Measurements from ENCODE around the gene SLC43A2. TPM values are rescaled to one million over a fixed set of nuclear protein-coding genes. Genes with fewer than 3 reads are reported as not detected.
A peak's percentile ranks its signal among the peaks of the same experiment; 100 is the strongest.

Gene SLC43A2
- total RNA-seq, 3 donors from 2014 or later (not counting 1 experiment from before 2014, with no cell fraction given), result 24.5 to 36.0 (median 30.3) TPM

DNA sequence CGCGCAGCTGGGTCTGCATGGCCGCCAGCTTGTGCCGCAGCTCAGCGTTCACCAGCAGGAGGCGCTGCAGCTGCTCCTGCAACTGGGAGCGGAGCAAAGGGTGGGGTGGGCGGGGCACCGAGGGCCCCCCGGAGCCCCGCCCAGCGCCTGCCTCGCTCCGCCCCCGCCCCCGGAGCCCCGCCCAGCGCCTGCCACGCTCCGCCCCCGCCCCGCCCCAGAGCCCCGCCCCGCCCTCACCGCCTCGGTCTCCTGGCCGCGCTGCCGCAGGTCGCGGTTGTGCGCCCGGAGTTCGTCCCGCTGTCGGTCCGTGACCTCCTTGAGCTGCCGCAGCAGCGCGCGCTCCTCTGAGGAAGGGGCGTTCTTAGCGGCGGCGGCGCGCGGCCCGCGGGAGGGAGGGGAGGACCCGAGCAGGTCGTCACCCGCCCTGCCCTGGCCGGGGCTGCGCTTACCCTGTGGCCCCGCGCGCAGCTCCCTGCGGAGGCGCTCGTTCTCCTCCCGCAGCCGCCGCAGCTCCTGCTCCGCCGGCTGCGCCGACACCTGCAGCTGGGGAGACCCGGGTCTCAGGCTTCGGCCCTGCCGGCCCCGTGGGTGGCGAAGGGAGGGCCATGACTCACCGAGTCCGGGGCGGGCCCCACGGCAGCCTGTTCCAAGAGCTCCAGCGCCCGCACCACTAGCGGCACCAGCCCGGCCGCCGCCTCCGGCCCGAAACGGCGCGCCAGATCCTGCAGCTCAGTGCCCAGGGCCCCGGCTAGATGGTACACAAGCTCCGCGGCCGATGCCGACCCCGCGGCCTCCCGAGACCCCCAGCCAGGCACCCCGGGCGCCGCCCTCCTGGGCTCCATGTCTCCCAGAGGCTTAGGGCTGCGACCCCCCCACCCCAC is 20.6 kb upstream of the SLC43A2 start:
- Mint-ChIP-seq H3K4me1 (peaks cover 0 to 9% of the 10 kb centered on the region in 2 donors), H3K27ac (peak overlapping the region in 1 of 2 donors; percentile 64), H3K36me3 (peaks cover 11% of the 10 kb centered on the region), H3K4me3 (peak overlapping the region; percentile 78), H3K9me3 (no peaks in the 10 kb centered on the region), H3K27me3 (ENCODE audit: low read depth in 2 of 2) (no peaks in the 10 kb centered on the region)
- peak overlapping the region; percentile 11 for H3K27ac ChIP-seq (ENCODE audit: low read length)
- WGBS (ENCODE audit: insufficient coverage), result 1% methylated on average over 99 of the region's 100 CpGs
- intact Hi-C loops (cut with micrococcal nuclease), result no loop called here
- peaks cover 41% of the 10 kb centered on the region for H3K36me3 ChIP-seq (ENCODE audit: control insufficient read depth, insufficient read depth, low read length)
- DNase-seq, result peak; percentile 94 to 99
- no peaks in the 10 kb centered on the region for H3K9me3 ChIP-seq (ENCODE audit: control insufficient read depth, insufficient read depth, low read length)
- H3K4me3 ChIP-seq (ENCODE audit: low read length), result peak overlapping the region; percentile 31
- H3K27me3 ChIP-seq (ENCODE audit: control insufficient read depth, insufficient read depth, low read length), result no peaks in the 10 kb centered on the region
- peaks cover 43% of the 10 kb centered on the region for H3K4me1 ChIP-seq (ENCODE audit: control insufficient read depth, insufficient read depth, low read length)
- ATAC-seq, result peak; percentile 78 to 91 (median 81)
- TF ChIP-seq, protein P1, sequence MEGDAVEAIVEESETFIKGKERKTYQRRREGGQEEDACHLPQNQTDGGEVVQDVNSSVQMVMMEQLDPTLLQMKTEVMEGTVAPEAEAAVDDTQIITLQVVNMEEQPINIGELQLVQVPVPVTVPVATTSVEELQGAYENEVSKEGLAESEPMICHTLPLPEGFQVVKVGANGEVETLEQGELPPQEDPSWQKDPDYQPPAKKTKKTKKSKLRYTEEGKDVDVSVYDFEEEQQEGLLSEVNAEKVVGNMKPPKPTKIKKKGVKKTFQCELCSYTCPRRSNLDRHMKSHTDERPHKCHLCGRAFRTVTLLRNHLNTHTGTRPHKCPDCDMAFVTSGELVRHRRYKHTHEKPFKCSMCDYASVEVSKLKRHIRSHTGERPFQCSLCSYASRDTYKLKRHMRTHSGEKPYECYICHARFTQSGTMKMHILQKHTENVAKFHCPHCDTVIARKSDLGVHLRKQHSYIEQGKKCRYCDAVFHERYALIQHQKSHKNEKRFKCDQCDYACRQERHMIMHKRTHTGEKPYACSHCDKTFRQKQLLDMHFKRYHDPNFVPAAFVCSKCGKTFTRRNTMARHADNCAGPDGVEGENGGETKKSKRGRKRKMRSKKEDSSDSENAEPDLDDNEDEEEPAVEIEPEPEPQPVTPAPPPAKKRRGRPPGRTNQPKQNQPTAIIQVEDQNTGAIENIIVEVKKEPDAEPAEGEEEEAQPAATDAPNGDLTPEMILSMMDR (IDR thresholded peaks at IDR 0.05), result peak; percentile 80

GRCh38 chr17:1648173-1648962 is 19.7 kb upstream of the SLC43A2 start:
- peak overlapping the region in 1 of 2 donors; percentile 64 for H3K27ac Mint-ChIP-seq
- 7% methylated on average over 54 of the region's 54 CpGs for WGBS (ENCODE audit: insufficient coverage)

GRCh38 chr17:1647802-1648171 is 19.2 kb upstream of the SLC43A2 start:
- Histone ChIP-seq H3K27ac (ENCODE audit: low read length) (no peak overlapping the region), H3K27me3 (ENCODE audit: control insufficient read depth, insufficient read depth, low read length) (no peaks in the 10 kb centered on the region), H3K36me3 (ENCODE audit: control insufficient read depth, insufficient read depth, low read length) (peaks cover 28% of the 10 kb centered on the region), H3K9me3 (ENCODE audit: control insufficient read depth, insufficient read depth, low read length) (no peaks in the 10 kb centered on the region), H3K4me1 (ENCODE audit: control insufficient read depth, insufficient read depth, low read length) (peaks cover 48% of the 10 kb centered on the region), H3K4me3 (ENCODE audit: low read length) (no peak overlapping the region)
- Mint-ChIP-seq H3K4me1 (peaks cover 0 to 13% of the 10 kb centered on the region in 2 donors), H3K4me3 (peak overlapping the region; percentile 83), H3K27me3 (ENCODE audit: low read depth in 2 of 2) (no peaks in the 10 kb centered on the region), H3K27ac (peak overlapping the region in 1 of 2 donors; percentile 53), H3K9me3 (no peaks in the 10 kb centered on the region), H3K36me3 (no peaks in the 10 kb centered on the region)
- no peak for DNase-seq
- ATAC-seq, result no peak
- 85% methylated on average over 11 of the region's 11 CpGs for WGBS (ENCODE audit: insufficient coverage)
- intact Hi-C loops (cut with micrococcal nuclease), result no loop called here
- TF ChIP-seq, protein P1 (IDR thresholded peaks at IDR 0.05), result no peak

More at GRCh38 chr17:1648173-1648962, 19.7 kb upstream of the SLC43A2 start:
- Mint-ChIP-seq H3K9me3 (no peaks in the 10 kb centered on the region), H3K4me1 (peaks cover 0 to 13% of the 10 kb centered on the region in 2 donors), H3K36me3 (peaks cover 3% of the 10 kb centered on the region), H3K27me3 (ENCODE audit: low read depth in 2 of 2) (no peaks in the 10 kb centered on the region), H3K4me3 (peak overlapping the region; percentile 83)
- no peaks in the 10 kb centered on the region for H3K9me3 ChIP-seq (ENCODE audit: control insufficient read depth, insufficient read depth, low read length)
- no peaks in the 10 kb centered on the region for H3K27me3 ChIP-seq (ENCODE audit: control insufficient read depth, insufficient read depth, low read length)
- peak overlapping the region; percentile 54 for H3K4me3 ChIP-seq (ENCODE audit: low read length)
- TF ChIP-seq, protein P1 (IDR thresholded peaks at IDR 0.05), result no peak
- peaks cover 48% of the 10 kb centered on the region for H3K4me1 ChIP-seq (ENCODE audit: control insufficient read depth, insufficient read depth, low read length)
- H3K36me3 ChIP-seq (ENCODE audit: control insufficient read depth, insufficient read depth, low read length), result peaks cover 32% of the 10 kb centered on the region
- intact Hi-C loops (cut with micrococcal nuclease), result no loop called here
- DNase-seq, result no peak
- peak overlapping the region; percentile 49 for H3K27ac ChIP-seq (ENCODE audit: low read length)
- peak in 2 of 3 donors; percentile 3 to 11 for ATAC-seq
